GM21529 (cell line): ENCODE measurements around the gene PTPN13.

Experiments used
- ATAC-seq: cut with Tn5 transposase; IDR thresholded peaks from one replicate; pipeline ENCODE4 v1.9.1; 2021; ENCODE audit not compliant: unreplicated experiment

The PTPN13 gene

GRCh38 chr4:86586626-86587380 lies 7.3 kb upstream of the PTPN13 start:
- ATAC-seq = peak; percentile 22

DNA sequence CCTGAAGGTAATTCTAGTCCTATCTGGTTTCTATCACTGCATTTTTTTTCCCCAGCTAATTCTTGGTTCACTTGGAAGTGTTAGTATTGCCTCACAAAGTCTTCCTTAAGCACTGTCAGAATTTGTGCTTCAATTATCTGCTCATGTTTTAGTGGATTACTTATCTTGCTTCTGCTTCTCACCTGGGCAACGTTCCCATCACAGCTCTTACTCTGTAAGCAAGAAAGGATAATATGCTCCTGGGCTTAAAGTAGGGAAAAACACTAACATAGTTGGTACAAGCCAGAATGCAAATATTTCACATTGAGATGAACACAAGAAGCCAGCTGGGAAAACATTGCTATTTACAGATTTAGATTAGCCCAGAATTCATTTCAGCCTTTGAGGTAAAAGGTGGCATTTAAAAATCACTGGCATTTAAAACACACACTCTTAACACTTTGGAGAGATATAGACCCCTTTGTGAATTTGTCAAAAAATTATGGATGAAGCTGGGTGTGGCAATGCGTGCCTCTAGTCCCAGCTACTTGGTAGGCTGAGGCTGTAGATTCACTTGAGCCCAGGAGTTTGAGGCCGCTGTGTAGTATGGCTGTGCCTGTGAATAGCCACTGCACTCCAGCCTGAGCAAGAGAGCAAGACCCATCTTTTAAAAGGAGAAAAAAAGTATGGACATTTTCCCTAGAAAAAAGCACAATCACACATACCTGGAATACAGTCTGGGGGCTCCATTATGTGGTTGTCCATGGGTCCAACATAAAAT lies 6.6 kb upstream of the PTPN13 start:
- ATAC-seq = no peak

DNA sequence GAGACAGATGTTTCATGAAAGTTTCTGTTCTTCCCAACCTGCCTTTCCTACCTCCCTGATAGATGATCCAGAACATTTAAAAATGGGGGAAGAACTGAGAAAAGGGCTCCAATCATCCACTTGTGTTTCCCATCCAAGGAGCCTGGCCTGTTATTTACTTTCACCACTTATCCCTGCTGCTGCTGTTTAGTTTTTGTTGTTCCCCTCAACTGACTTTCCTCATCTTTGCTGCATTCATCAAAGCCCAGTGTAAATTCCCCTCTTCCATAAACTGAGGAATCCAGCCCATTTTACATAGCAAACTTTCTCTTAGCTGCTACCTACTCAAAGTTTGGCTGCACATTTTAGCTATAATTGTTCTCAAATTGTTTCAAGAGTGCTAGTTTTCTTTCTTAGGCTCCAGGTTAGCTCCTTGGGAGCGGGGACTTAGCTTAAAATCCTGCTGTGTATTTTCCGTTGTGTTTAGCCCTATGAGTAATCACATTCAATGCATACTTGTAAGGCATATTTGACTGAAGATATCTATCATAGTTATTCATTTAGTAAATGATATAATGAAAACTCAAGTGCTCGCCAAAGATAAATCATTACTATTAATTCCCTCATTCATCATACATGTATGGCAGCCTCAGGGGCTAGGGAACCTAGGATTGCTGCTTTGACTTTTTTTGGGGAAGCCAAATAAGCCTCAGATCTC lies 1.4 kb upstream of the PTPN13 start:
- ATAC-seq = no peak

- peak; percentile 22 for ATAC-seq
These were observed 677 bp downstream of the PTPN13 start for GRCh38 chr4:86594559-86595425.

DNA sequence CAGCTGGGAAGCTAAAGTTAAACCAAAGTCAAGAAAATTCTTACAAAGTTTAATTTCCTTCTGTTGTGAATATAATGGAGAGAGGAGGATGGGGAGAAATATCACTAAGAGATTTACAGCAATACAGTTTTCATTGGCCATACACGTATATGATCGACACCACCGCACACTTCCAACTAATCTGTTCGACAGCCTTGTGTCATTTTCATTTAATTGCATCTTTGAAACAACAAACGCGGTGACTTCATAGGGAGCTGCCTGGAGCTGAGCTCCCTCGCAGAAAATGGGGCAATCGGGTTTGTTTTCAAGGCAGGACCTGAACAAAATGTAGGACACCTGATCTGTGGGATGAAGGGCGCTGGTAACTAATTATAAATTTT lies 1.3 kb downstream of the PTPN13 start:
- no peak for ATAC-seq

DNA sequence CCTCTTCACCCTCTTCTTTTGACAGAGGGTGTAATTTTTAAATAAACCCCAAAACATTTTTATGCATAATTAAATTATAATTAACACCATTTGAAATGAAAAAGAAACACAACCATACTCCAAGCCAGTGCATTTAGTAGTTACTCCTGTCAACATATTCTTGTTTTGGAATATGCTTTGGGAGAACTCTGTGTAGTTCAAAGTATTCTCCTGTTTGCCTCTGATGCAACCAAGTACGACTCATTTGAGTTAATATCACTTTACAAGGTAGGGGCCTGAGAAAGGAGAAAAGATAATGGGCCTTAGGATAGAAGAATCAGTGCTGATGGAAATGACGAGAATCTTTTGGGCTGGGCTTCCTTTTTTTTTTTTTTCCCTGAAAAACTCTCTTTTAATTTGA lies 2.7 kb downstream of the PTPN13 start:
- ATAC-seq = no peak

- no peak for ATAC-seq
These were observed 6.0 kb downstream of the PTPN13 start for GRCh38 chr4:86600007-86600653.

- ATAC-seq = no peak
These were observed 9.3 kb downstream of the PTPN13 start for GRCh38 chr4:86603311-86603885.

DNA sequence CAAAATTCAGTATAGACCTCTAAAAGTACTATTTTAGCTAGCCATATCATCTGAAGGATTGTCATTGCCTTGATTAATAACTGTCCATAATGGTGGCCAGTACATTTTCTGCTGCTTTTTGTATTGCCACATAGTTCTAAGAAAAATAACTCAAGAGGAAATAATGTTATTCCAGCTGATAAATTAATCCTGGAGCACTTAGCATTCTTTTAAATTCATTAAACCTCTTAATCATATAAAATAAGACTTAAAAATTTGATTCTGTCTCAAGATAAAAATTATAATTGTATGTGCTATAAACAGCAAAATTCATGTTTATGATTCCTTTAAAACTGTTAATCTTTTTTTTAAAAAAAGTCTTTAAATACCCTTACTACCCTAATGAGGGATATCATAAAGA lies 12.7 kb downstream of the PTPN13 start:
- ATAC-seq = no peak

DNA sequence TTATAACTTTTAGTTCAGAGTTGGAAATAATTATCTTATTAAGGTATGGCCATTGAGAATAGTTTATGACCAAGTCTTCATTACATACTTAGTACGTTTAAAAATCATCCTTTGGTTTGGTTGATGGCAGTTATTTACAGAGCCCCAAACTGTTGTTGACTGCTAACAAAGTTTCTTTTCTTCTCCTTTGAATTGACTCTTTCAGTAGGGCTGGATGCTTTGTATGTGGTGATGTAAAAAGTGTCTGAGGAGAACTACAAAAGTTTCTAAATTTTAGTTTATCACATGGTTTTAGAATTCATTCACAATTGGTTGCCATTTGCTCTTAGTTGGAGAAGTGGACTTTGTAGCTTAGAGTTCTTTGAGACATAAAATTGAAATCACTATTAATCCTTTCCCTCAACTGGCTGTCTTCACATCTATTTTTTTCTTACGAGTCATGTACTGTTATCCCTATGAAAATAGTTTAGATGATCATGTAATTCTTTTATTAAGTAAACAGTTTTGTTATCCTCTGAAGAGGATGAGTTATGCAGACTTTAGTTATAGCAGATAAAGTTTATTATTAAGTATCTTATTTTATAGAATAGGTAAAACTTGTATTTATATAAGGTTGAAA lies 14.8 kb downstream of the PTPN13 start:
- no peak for ATAC-seq

GRCh38 chr4:86611757-86612156 lies 17.6 kb downstream of the PTPN13 start:
- no peak for ATAC-seq

GRCh38 chr4:86613734-86614133 lies 19.6 kb downstream of the PTPN13 start:
- ATAC-seq = no peak

DNA sequence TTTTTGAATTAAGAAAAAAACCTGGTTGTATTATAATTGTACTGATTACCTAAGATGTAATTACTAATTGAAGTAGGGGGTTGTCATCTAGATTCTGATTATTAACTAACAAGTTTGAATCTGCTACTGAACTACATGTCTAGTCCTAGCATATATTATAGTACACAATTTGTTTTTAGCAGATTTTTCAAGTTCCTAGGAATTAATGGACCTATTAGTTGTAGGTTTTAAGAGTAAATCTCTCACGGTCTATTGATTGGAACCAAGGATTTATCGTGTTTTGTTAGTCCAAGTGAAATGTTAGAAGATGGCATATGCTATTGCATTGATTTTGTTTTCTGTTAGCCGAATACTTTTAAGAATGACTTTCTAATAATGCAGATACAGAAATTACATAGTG lies 20.8 kb downstream of the PTPN13 start:
- no peak for ATAC-seq

- ATAC-seq = peak; percentile 52
These were observed 21.4 kb downstream of the PTPN13 start for GRCh38 chr4:86615501-86615900.

- no peak for ATAC-seq
These were observed 25.5 kb downstream of the PTPN13 start for GRCh38 chr4:86619656-86620055.

DNA sequence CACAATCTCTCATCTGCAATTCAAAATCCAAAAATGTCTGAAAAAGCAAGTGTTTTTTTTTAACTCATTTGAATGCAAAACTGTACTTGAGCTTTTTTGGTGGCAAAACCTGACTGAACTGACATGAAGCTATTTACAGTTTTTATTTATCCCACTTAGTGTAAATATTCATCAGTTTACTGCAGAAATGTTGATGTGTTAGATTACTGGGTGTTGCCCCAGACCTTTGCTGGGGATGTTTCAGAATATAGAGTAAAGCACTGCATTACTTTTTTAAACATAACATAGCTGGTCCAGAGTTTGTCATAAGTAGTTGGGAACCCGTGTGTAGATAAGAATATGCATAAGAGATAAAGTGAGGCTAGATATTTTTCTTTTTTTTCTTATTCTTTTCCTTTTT lies 27.3 kb downstream of the PTPN13 start:
- no peak for ATAC-seq

DNA sequence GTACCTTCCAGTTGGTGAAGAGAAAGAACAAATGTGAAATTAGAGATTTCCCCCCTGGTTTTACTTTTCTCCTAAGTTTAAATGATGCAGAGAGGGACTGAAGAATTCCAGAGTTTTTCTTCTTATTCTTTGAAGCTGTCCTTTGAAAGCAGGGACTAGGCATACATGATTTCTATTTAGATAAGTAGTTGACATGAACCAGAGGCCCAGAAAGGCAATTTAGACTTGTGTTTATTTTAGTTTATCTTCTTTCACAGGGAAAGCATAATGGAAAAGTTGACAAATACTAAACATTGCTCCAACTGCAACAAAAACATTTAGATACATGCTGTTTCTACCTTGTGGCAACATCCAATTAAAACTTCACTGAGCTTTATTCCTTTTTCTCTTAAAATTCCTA lies 32.0 kb downstream of the PTPN13 start:
- no peak for ATAC-seq

GRCh38 chr4:86627462-86628135 lies 33.5 kb downstream of the PTPN13 start:
- ATAC-seq = no peak

DNA sequence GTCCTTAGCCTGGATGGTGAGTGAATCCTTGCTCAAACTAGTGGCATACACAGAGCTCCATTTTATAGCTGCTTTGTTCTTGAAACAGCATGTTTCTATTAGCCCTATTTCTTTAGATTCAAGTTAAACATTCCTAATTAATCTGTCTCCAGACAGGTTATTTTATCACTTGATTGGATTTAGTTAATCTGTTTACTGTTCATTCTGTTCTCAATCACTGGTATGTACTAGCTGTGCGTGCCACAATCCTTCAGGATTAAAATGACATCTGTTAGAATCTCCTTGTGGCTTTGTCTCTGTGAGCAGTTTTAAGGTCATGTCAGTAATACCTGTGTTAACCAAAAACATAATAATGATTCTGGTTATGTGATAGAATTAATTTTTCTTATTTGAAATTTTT lies 36.5 kb downstream of the PTPN13 start:
- no peak for ATAC-seq
